OCI-LY7 (cell line): ENCODE results near the gene CRABP2.

Experiments
- EZH2phosphoT487 ChIP-seq: fragments of 200-600 bp; sonication (generic); IDR thresholded peaks from 2 replicates; pipeline ENCODE4 v1.6.1; 2018; ENCODE audit warnings: low read depth, borderline replicate concordance, mild to moderate bottlenecking, mixed run types, antibody characterized with exemption, low read length, moderate library complexity, mixed read lengths
- TF ChIP-seq, protein P1 (sequence below): fragments of 200-600 bp; sonication (generic); conservative IDR thresholded peaks from 2 replicates; pipeline ENCODE4 v1.5.1; 2014; ENCODE audit warnings: mild to moderate bottlenecking, antibody characterized with exemption, low read length, moderate library complexity, mixed read lengths

DNA sequence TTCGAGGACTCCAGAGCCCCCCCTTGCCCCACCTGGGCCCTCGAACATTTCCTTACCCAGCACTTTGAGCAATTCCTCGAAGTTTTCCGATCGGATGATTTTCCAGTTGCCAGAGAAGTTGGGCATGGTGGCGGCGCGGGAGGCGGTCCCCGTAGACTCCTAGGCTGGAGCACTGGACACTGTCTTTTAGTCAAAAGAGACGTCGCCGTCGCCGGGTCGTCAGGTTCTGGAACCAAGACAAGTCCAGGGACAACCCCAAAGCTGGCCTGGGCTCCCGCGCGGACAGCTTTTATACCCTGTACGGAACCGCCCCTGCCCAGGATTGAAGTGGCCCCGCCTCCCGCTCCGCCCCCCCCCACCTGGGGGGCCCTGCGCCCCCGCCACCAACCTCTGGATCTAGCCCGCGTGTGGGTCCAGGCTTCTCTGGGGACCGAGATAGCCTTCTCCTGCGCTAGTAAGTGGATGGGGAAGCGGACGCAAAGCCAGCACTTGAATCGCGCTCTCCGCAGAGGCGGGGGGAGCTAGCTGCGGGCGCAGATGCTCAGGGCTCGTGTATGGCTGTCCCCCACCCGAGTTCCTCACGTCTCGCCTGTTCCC, at the start of gene CRABP2:
- TF ChIP-seq, protein P1, sequence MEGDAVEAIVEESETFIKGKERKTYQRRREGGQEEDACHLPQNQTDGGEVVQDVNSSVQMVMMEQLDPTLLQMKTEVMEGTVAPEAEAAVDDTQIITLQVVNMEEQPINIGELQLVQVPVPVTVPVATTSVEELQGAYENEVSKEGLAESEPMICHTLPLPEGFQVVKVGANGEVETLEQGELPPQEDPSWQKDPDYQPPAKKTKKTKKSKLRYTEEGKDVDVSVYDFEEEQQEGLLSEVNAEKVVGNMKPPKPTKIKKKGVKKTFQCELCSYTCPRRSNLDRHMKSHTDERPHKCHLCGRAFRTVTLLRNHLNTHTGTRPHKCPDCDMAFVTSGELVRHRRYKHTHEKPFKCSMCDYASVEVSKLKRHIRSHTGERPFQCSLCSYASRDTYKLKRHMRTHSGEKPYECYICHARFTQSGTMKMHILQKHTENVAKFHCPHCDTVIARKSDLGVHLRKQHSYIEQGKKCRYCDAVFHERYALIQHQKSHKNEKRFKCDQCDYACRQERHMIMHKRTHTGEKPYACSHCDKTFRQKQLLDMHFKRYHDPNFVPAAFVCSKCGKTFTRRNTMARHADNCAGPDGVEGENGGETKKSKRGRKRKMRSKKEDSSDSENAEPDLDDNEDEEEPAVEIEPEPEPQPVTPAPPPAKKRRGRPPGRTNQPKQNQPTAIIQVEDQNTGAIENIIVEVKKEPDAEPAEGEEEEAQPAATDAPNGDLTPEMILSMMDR: no peak
- no peak for TF ChIP-seq EZH2phosphoT487
